Measurements from ENCODE around the gene LEMD1. TPM values are rescaled to one million over a fixed set of nuclear protein-coding genes. Genes with fewer than 3 reads are reported as not detected.

LEMD1 gene
- total RNA-seq, 1 experiment from 2014 or later = not detected

- no TSS peak for BruUV-seq (replicated peaks)
- ChIA-PET CTCF (no interaction called here), POLR2A (interaction anchor here (0.6 kb wide), 1 partner anchor 117 kb away, joined by 4 read pairs; no protein-coding TSS in a partner anchor)
- Histone ChIP-seq H3K4me3 (ENCODE audit: low read depth in 2 of 2, low read length in 2 of 2) (no peak overlapping the region), H3K9me3 (ENCODE audit: control insufficient read depth, insufficient read depth, low read depth, low read length) (no peaks in the 10 kb centered on the region), H3K27me3 (ENCODE audit: control insufficient read depth, insufficient read depth, low read length) (no peaks in the 10 kb centered on the region), H3K4me1 (ENCODE audit: control insufficient read depth, insufficient read depth, low read length) (peaks cover 12% of the 10 kb centered on the region), H3K36me3 (ENCODE audit: control insufficient read depth, insufficient read depth, low read length) (no peaks in the 10 kb centered on the region), H3K27ac (ENCODE audit: low read length) (no peak overlapping the region)
- ATAC-seq (no peak), DNase-seq (ENCODE audit: low read depth, low spot score) (no peak)
- intact Hi-C loops (cut with micrococcal nuclease; ENCODE audit: unreplicated experiment) = no loop called here
- no peak for TF ChIP-seq CTCF (IDR thresholded peaks at IDR 0.05)
- no peak for TF ChIP-seq REST (IDR thresholded peaks at IDR 0.05; ENCODE audit: insufficient read depth in 1 of 2, low read depth in 2 of 2, low read length in 1 of 2)
- no peak for TF ChIP-seq POLR2AphosphoS5 (IDR thresholded peaks at IDR 0.05; ENCODE audit: low read depth, low read length)
- TF ChIP-seq SIN3A (IDR thresholded peaks at IDR 0.05; ENCODE audit: borderline replicate concordance, insufficient read depth, low read depth, low read length) = no peak
- no peak for TF ChIP-seq TCF7L2 (IDR thresholded peaks at IDR 0.05; ENCODE audit: low read depth, low read length)
- in situ Hi-C loops (cut with HindIII; ENCODE audit: low pct_unique_long_range_greater_than_20kb, low sequenced_read_pairs) = no loop called here
Measured at GRCh38 chr1:205444300-205444930, 22.6 kb upstream of the LEMD1 start.

- no peak for DNase-seq (ENCODE audit: low read depth, low spot score)
- no peaks in the 10 kb centered on the region for H3K9me3 ChIP-seq (ENCODE audit: control insufficient read depth, insufficient read depth, low read depth, low read length)
- H3K4me1 ChIP-seq (ENCODE audit: control insufficient read depth, insufficient read depth, low read length) = peaks cover 14% of the 10 kb centered on the region
- ChIA-PET CTCF (no interaction called here), POLR2A (no interaction called here)
- TF ChIP-seq SIN3A (IDR thresholded peaks at IDR 0.05; ENCODE audit: borderline replicate concordance, insufficient read depth, low read depth, low read length) (no peak), CTCF (IDR thresholded peaks at IDR 0.05) (no peak), POLR2AphosphoS5 (IDR thresholded peaks at IDR 0.05; ENCODE audit: low read depth, low read length) (no peak), REST (IDR thresholded peaks at IDR 0.05; ENCODE audit: insufficient read depth in 1 of 2, low read depth in 2 of 2, low read length in 1 of 2) (no peak), TCF7L2 (IDR thresholded peaks at IDR 0.05; ENCODE audit: low read depth, low read length) (no peak)
- no TSS peak for BruUV-seq (replicated peaks)
- intact Hi-C loops (cut with micrococcal nuclease; ENCODE audit: unreplicated experiment) = no loop called here
- H3K27ac ChIP-seq (ENCODE audit: low read length) = no peak overlapping the region
- in situ Hi-C loops (cut with HindIII; ENCODE audit: low pct_unique_long_range_greater_than_20kb, low sequenced_read_pairs) = no loop called here
- no peaks in the 10 kb centered on the region for H3K36me3 ChIP-seq (ENCODE audit: control insufficient read depth, insufficient read depth, low read length)
- H3K4me3 ChIP-seq (ENCODE audit: low read depth in 2 of 2, low read length in 2 of 2) = no peak overlapping the region
- ATAC-seq = no peak
- no peaks in the 10 kb centered on the region for H3K27me3 ChIP-seq (ENCODE audit: control insufficient read depth, insufficient read depth, low read length)
Measured at GRCh38 chr1:205443585-205444299, 21.9 kb upstream of the LEMD1 start.
